ENCODE data around the gene GIT2. TPM values are rescaled to one million over a fixed set of nuclear protein-coding genes. Genes with fewer than 3 reads are reported as not detected.
A peak's percentile ranks its signal among the peaks of the same experiment; 100 is the strongest.

Gene GIT2
- total RNA-seq, 1 donor from 2014 or later = 42.6 TPM

GRCh38 chr12:109928058-109928656, 68.0 kb downstream of the GIT2 start:
- H3K36me3 Mint-ChIP-seq = peaks cover 22% of the 10 kb centered on the region
- H3K27me3 Mint-ChIP-seq (ENCODE audit: low read depth) = no peaks in the 10 kb centered on the region
- no peak overlapping the region for H3K27ac Mint-ChIP-seq
- no peaks in the 10 kb centered on the region for H3K4me1 Mint-ChIP-seq
- no peak for TF ChIP-seq CTCF (IDR thresholded peaks at IDR 0.05; ENCODE audit: unreplicated experiment)
- H3K9me3 Mint-ChIP-seq = no peaks in the 10 kb centered on the region
- no peak for DNase-seq (ENCODE audit: low spot score in 2 of 2, unreplicated experiment in 2 of 2)
- H3K4me3 Mint-ChIP-seq = no peak overlapping the region

GRCh38 chr12:109927622-109928021, 68.5 kb downstream of the GIT2 start:
- H3K36me3 Mint-ChIP-seq = peaks cover 17% of the 10 kb centered on the region
- DNase-seq (ENCODE audit: low spot score in 2 of 2, unreplicated experiment in 2 of 2) = no peak
- no peak overlapping the region for H3K27ac Mint-ChIP-seq
- no peaks in the 10 kb centered on the region for H3K9me3 Mint-ChIP-seq
- no peak overlapping the region for H3K4me3 Mint-ChIP-seq
- H3K27me3 Mint-ChIP-seq (ENCODE audit: low read depth) = no peaks in the 10 kb centered on the region
- peak; percentile 45 for TF ChIP-seq CTCF (IDR thresholded peaks at IDR 0.05; ENCODE audit: unreplicated experiment)
- no peaks in the 10 kb centered on the region for H3K4me1 Mint-ChIP-seq

- no peak for DNase-seq (ENCODE audit: low spot score in 2 of 2, unreplicated experiment in 2 of 2)
- Mint-ChIP-seq H3K27me3 (ENCODE audit: low read depth) (no peaks in the 10 kb centered on the region), H3K4me1 (no peaks in the 10 kb centered on the region), H3K36me3 (peaks cover 8% of the 10 kb centered on the region), H3K27ac (no peak overlapping the region), H3K4me3 (no peak overlapping the region), H3K9me3 (no peaks in the 10 kb centered on the region)
- no peak for TF ChIP-seq CTCF (IDR thresholded peaks at IDR 0.05; ENCODE audit: unreplicated experiment)
These were observed 69.5 kb downstream of the GIT2 start for GRCh38 chr12:109926488-109927210.

- no peaks in the 10 kb centered on the region for H3K27me3 Mint-ChIP-seq (ENCODE audit: low read depth)
- DNase-seq (ENCODE audit: low spot score in 2 of 2, unreplicated experiment in 2 of 2) = no peak
- H3K36me3 Mint-ChIP-seq = peaks cover 4% of the 10 kb centered on the region
- H3K27ac Mint-ChIP-seq = no peak overlapping the region
- H3K4me3 Mint-ChIP-seq = no peak overlapping the region
- H3K4me1 Mint-ChIP-seq = no peaks in the 10 kb centered on the region
- no peaks in the 10 kb centered on the region for H3K9me3 Mint-ChIP-seq
- TF ChIP-seq CTCF (IDR thresholded peaks at IDR 0.05; ENCODE audit: unreplicated experiment) = no peak
These were observed 70.2 kb downstream of the GIT2 start for GRCh38 chr12:109926016-109926415.

GRCh38 chr12:109925185-109925840, 70.9 kb downstream of the GIT2 start:
- DNase-seq (ENCODE audit: low spot score in 2 of 2, unreplicated experiment in 2 of 2) = no peak
- H3K36me3 Mint-ChIP-seq = peaks cover 4% of the 10 kb centered on the region
- no peak overlapping the region for H3K4me3 Mint-ChIP-seq
- H3K4me1 Mint-ChIP-seq = no peaks in the 10 kb centered on the region
- no peak for TF ChIP-seq CTCF (IDR thresholded peaks at IDR 0.05; ENCODE audit: unreplicated experiment)
- no peaks in the 10 kb centered on the region for H3K9me3 Mint-ChIP-seq
- no peak overlapping the region for H3K27ac Mint-ChIP-seq
- H3K27me3 Mint-ChIP-seq (ENCODE audit: low read depth) = no peaks in the 10 kb centered on the region
